ENCODE results near the gene ZMYND8. TPM values are rescaled to one million over a fixed set of nuclear protein-coding genes. Genes with fewer than 3 reads are reported as not detected.

The ZMYND8 gene
- total RNA-seq, 1 experiment from 2014 or later: 107 TPM

- ChIA-PET CTCF (interaction anchor here (0.5 kb wide), 1 partner anchor 471 kb away, joined by 3 read pairs; no protein-coding TSS in a partner anchor), POLR2A (ENCODE audit: unreplicated experiment) (interaction anchor here (0.6 kb wide), 1 partner anchor 470 kb away, joined by 7 read pairs; no protein-coding TSS in a partner anchor)
- no TSS peak for BruUV-seq (replicated peaks)
Measured at GRCh38 chr20:47224300-47224791, 132.2 kb downstream of the ZMYND8 start.

GRCh38 chr20:47223896-47224295 is 132.6 kb downstream of the ZMYND8 start:
- ChIA-PET POLR2A (ENCODE audit: unreplicated experiment) (interaction anchor here (0.6 kb wide), 1 partner anchor 469 kb away, joined by 7 read pairs; no protein-coding TSS in a partner anchor), CTCF (interaction anchor here (0.5 kb wide), 1 partner anchor 470 kb away, joined by 3 read pairs; no protein-coding TSS in a partner anchor)
- Histone ChIP-seq H3K27ac (no peak overlapping the region), H3K4me2 (no peak overlapping the region), H4K20me1 (ENCODE audit: insufficient read depth) (peaks cover 19% of the 10 kb centered on the region), H3K9me3 (ENCODE audit: insufficient read depth, low read depth) (no peaks in the 10 kb centered on the region), H2AFZ (no peak overlapping the region), H3K79me2 (ENCODE audit: low read depth) (no peaks in the 10 kb centered on the region), H3F3A (ENCODE audit: insufficient read depth, low read depth) (peaks cover 36% of the 10 kb centered on the region), H3K9me2 (ENCODE audit: insufficient read depth) (no peaks in the 10 kb centered on the region), H3K4me1 (replicated peaks; ENCODE audit: insufficient read depth) (no peaks in the 10 kb centered on the region), H3K4me3 (no peak overlapping the region), H3K27me3 (ENCODE audit: insufficient read depth, low read depth) (no peaks in the 10 kb centered on the region), H3K36me3 (ENCODE audit: low read depth) (peaks cover 71% of the 10 kb centered on the region)
- BruUV-seq (replicated peaks): no TSS peak
- no peak for DNase-seq
- intact Hi-C loops (cut with micrococcal nuclease; ENCODE audit: unreplicated experiment): no loop called here
- TF ChIP-seq CTCF (conservative IDR thresholded peaks at IDR 0.05) (no peak), EZH2 (IDR thresholded peaks at IDR 0.05; ENCODE audit: low read depth) (no peak)

More at GRCh38 chr20:47224300-47224791, 132.2 kb downstream of the ZMYND8 start:
- Histone ChIP-seq H3K4me3 (no peak overlapping the region), H3K9me2 (ENCODE audit: insufficient read depth) (no peaks in the 10 kb centered on the region), H4K20me1 (ENCODE audit: insufficient read depth) (peaks cover 21% of the 10 kb centered on the region), H3K79me2 (ENCODE audit: low read depth) (no peaks in the 10 kb centered on the region), H3K9me3 (ENCODE audit: insufficient read depth, low read depth) (no peaks in the 10 kb centered on the region), H3F3A (ENCODE audit: insufficient read depth, low read depth) (peaks cover 36% of the 10 kb centered on the region), H2AFZ (no peak overlapping the region), H3K27me3 (ENCODE audit: insufficient read depth, low read depth) (no peaks in the 10 kb centered on the region), H3K4me2 (no peak overlapping the region), H3K4me1 (replicated peaks; ENCODE audit: insufficient read depth) (no peaks in the 10 kb centered on the region), H3K27ac (no peak overlapping the region), H3K36me3 (ENCODE audit: low read depth) (peaks cover 72% of the 10 kb centered on the region)
- TF ChIP-seq EZH2 (IDR thresholded peaks at IDR 0.05; ENCODE audit: low read depth): no peak
- TF ChIP-seq CTCF (conservative IDR thresholded peaks at IDR 0.05): no peak
- intact Hi-C loops (cut with micrococcal nuclease; ENCODE audit: unreplicated experiment): no loop called here
- DNase-seq: no peak

GRCh38 chr20:47222468-47223119 is 133.9 kb downstream of the ZMYND8 start:
- Histone ChIP-seq H3K4me1 (replicated peaks; ENCODE audit: insufficient read depth) (no peaks in the 10 kb centered on the region), H4K20me1 (ENCODE audit: insufficient read depth) (peaks cover 16% of the 10 kb centered on the region), H3K27ac (no peak overlapping the region), H3K4me2 (no peak overlapping the region), H3K4me3 (no peak overlapping the region), H3K9me2 (ENCODE audit: insufficient read depth) (no peaks in the 10 kb centered on the region), H3K36me3 (ENCODE audit: low read depth) (peaks cover 76% of the 10 kb centered on the region), H3K79me2 (ENCODE audit: low read depth) (no peaks in the 10 kb centered on the region), H3K9me3 (ENCODE audit: insufficient read depth, low read depth) (no peaks in the 10 kb centered on the region), H2AFZ (no peak overlapping the region), H3K27me3 (ENCODE audit: insufficient read depth, low read depth) (no peaks in the 10 kb centered on the region), H3F3A (ENCODE audit: insufficient read depth, low read depth) (peaks cover 36% of the 10 kb centered on the region)
- ChIA-PET POLR2A (ENCODE audit: unreplicated experiment) (no interaction called here), CTCF (interaction anchor here (0.7 kb wide), 1 partner anchor 21 kb away, joined by 7 read pairs; no protein-coding TSS in a partner anchor)
- BruUV-seq (replicated peaks): no TSS peak
- DNase-seq: no peak
- TF ChIP-seq EZH2 (IDR thresholded peaks at IDR 0.05; ENCODE audit: low read depth) (no peak), CTCF (conservative IDR thresholded peaks at IDR 0.05) (no peak)
- intact Hi-C loops (cut with micrococcal nuclease; ENCODE audit: unreplicated experiment): no loop called here
